NT2/D1 (cell line): ENCODE results near the gene PGK1.

Source experiments
- DNase-seq: peaks from one replicate; pipeline ENCODE4 v3.0.0-alpha.2; 2011; ENCODE audit warnings: low read depth, low spot score
- H3K27me3 ChIP-seq: 2 replicates; pipeline ENCODE4 v1.6.0; 2011; ENCODE audit warnings: mild to moderate bottlenecking; ENCODE audit not compliant: insufficient read length, insufficient read depth
- H3K36me3 ChIP-seq: 2 replicates; pipeline ENCODE4 v1.6.1; 2011; ENCODE audit warnings: mild to moderate bottlenecking, low read length, mixed read lengths; ENCODE audit not compliant: insufficient read depth, insufficient read length
- H3K4me1 ChIP-seq: 2 replicates; pipeline ENCODE4 v1.5.1; 2011; ENCODE audit not compliant: insufficient read depth, insufficient read length
- H3K4me3 ChIP-seq: 2 replicates; pipeline ENCODE4 v1.5.1; 2011; ENCODE audit warnings: low read depth; ENCODE audit not compliant: insufficient read length
- H3K9ac ChIP-seq: 2 replicates; pipeline ENCODE4 v1.6.0; 2011; ENCODE audit warnings: low read depth; ENCODE audit not compliant: insufficient read length
- H3K9me3 ChIP-seq: 2 replicates; pipeline ENCODE4 v1.5.1; 2011; ENCODE audit warnings: mild to moderate bottlenecking, low read length; ENCODE audit not compliant: insufficient read depth
- SUZ12 ChIP-seq: IDR thresholded peaks from 2 replicates; pipeline ENCODE4 v1.6.1; 2011; ENCODE audit not compliant: insufficient read length, insufficient read depth; ENCODE audit errors: extremely low read depth
- YY1 ChIP-seq: IDR thresholded peaks from 2 replicates; pipeline ENCODE4 v1.6.1; 2011; ENCODE audit not compliant: insufficient read length, insufficient read depth
- ZNF274 ChIP-seq: IDR thresholded peaks from 2 replicates; pipeline ENCODE4 v1.6.1; 2011; ENCODE audit warnings: mild to moderate bottlenecking, low read depth, low read length

PGK1 gene

DNA sequence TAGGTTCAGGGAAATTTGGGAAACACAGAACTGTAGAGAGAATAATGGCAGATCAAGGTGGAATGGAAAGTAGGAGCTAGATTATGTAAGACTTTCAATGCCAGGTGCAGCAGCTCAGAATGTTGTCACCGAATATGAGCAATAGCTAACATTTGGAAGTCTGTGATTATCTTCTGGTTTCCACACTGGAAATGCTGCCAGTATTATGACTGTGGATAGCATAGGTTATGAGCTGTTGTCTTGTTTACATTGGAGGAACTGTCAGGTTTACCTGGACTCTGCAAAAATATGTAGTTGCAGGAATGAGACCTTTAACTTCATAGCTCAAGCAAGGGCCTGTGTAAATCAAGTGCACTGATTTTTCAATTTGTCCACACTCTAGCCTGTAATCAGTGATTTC, 61.4 kb downstream of the PGK1 start:
- TF ChIP-seq ZNF274: no peak
- TF ChIP-seq SUZ12: no peak
- TF ChIP-seq YY1: no peak

DNA sequence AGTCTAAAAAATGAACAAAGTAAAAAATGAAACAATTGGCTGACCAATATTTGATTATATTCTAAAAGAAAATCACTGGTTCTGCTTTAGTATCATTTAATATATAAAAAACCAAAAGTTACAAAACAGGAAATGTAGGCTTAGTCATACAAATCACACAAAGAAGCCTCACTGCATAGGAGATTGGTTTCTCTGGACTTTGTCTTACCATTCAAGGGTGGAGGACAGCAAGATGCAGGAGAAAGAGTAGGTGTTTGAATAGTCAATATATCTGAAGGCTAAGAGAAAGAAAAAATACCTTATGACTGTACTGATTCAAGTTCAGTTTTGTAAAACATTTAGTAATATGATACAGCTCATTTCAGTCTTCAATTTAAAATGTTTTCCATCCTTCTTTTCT, 64.0 kb downstream of the PGK1 start:
- Histone ChIP-seq H3K4me1 (no peaks in the 10 kb centered on the region), H3K27me3 (no peaks in the 10 kb centered on the region)
- TF ChIP-seq YY1: no peak
- no peak for TF ChIP-seq ZNF274
- no peak for TF ChIP-seq SUZ12

More for the DNA sequence above, 61.4 kb downstream of the PGK1 start:
- no peak for DNase-seq
- no peaks in the 10 kb centered on the region for H3K4me1 ChIP-seq
- H3K27me3 ChIP-seq: no peaks in the 10 kb centered on the region
- H3K9me3 ChIP-seq: no peaks in the 10 kb centered on the region
- H3K9ac ChIP-seq: no peak overlapping the region
- H3K4me3 ChIP-seq: no peak overlapping the region
- no peaks in the 10 kb centered on the region for H3K36me3 ChIP-seq

More for the DNA sequence above, 64.0 kb downstream of the PGK1 start:
- H3K9ac ChIP-seq: no peak overlapping the region
- no peak overlapping the region for H3K4me3 ChIP-seq
- H3K9me3 ChIP-seq: no peaks in the 10 kb centered on the region
- H3K36me3 ChIP-seq: no peaks in the 10 kb centered on the region
- DNase-seq: no peak
